Lung microvascular endothelial cell (primary cell): ENCODE results near the gene GPATCH3. TPM values are rescaled to one million over a fixed set of nuclear protein-coding genes. Genes with fewer than 3 reads are reported as not detected.
A peak's percentile ranks its signal among the peaks of the same experiment; 100 is the strongest.
"Not testable (repeated sequence)": the region's sequence is repeated elsewhere in the genome, so short reads cannot be mapped to it uniquely, and the experiment has no call there.

ENCODE experiments used
- DNase-seq, 2 donors: peaks; one replicate each; pipeline versions ENCODE4 v3.0.0 to v3.0.0-alpha.2; 2010; ENCODE audit warnings: low read depth in 2 of 2
- total RNA-seq: library from RNA; depleted of rRNA; stranded (reverse); fragments of >200 nt; gene quantifications from 2 replicates; pipeline ENCODE4 v1.2.1, GENCODE V29; 2014

Gene GPATCH3, protein sequence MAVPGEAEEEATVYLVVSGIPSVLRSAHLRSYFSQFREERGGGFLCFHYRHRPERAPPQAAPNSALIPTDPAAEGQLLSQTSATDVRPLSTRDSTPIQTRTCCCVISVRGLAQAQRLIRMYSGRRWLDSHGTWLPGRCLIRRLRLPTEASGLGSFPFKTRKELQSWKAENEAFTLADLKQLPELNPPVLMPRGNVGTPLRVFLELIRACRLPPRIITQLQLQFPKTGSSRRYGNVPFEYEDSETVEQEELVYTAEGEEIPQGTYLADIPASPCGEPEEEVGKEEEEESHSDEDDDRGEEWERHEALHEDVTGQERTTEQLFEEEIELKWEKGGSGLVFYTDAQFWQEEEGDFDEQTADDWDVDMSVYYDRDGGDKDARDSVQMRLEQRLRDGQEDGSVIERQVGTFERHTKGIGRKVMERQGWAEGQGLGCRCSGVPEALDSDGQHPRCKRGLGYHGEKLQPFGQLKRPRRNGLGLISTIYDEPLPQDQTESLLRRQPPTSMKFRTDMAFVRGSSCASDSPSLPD
- 7.6 and 10.3 TPM in 2 replicates for total RNA-seq

DNA sequence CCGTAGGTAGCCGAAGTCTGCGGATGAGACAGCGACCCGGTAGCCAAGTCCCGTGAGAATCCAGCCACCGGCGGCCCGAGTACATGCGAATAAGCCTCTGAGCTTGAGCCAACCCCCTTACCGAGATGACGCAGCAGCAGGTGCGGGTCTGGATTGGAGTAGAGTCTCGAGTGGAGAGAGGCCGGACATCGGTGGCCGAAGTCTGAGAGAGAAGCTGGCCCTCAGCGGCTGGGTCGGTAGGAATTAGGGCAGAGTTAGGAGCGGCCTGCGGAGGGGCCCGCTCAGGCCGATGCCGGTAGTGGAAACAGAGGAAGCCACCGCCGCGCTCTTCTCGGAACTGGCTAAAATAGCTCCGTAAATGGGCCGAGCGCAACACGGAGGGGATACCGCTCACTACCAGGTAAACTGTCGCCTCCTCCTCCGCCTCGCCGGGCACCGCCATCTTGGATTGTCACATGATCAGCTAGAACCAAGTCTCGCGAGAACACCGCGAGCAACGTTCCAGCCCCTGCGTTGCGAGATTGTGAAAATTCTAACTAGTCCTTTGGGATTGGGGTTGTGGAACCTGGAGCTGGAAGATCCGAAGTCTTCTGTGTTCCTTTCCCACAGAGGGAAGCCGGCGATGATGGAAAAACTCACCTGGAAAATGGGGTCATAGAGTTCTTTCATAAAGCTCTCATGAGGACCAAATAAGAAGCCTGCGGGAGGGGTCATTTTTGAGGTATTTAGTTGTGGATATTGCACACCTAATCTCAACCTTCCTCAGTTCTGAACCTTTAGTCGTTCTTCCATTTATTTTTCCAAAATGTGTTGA is at the start of gene GPATCH3:
TSS of gene GPATCH3 (minus strand) at position 467 of the 814 bp plus-strand sequence. CDS start at position 442, 25 bp downstream.
- DNase-seq: peak; percentile 94 to 96

DNA sequence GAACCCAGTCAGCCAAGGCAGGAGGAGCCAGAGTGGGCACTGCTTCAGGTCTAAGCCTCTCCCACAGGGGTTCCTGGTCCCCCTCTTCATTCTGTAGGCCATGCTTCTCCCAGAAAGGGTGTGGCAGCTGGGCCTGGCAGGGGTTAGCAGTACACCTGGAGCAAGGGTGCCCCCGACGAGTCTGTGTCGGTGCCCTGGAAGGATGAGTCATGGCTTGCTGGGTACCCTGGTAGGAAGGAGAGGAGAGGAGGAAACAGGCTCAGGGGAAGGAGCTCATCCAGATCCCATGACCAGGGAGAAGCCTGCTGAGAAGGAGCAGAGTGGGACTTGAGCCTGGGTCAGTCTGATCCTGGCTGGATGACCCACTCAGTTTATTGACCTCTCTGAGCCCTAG is 49.7 kb upstream of the GPATCH3 start:
- peak in 1 of 2 donors; percentile 38 for DNase-seq

DNA sequence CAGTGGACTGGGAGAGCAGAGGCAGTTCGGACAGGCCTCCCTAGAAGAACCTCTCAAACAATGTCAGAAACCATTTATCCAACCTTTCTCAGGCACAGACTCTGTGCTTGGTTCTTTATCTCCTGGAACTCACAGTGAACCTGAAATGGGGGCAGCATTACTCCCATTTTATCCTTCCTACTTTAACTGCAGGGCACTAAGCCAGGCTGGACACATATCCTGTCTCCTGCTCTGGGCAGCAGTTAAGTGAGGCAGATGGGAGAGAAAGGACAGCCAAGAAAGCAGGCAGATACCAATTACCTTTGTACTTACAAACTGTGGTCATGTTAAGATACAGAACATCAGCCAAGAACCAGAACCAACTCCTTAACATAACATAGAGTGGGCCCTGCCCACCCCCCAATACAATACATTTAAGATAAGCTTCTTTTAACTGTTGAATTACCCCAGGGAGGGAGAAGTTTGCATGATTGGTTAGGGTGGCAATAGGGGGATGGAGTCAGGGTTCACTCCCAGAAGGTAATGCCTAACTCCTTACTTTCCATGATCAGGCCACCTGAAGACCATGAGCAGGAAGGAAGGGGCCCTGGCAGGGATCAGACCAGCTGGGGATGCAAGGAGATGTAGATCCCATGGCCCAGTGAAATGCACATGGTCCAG is 49.1 kb upstream of the GPATCH3 start:
- peak; percentile 12 to 15 for DNase-seq

DNA sequence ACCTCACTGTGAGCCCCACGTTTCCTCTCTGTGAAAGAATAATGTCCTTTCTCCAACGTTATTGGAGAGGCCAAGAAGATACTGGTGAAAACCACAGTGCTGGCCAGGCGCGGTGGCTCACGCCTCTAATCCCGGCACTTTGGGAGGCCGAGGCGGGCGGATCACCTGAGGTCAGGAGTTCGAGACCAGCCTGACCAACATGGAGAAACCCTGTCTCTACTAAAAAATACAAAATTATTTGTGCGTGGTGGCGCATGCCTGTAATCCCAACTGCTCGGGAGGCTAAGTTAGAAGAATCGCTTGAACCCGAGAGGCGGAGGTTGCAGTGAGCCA is 48.4 kb upstream of the GPATCH3 start:
- DNase-seq: not testable (repeated sequence)

DNA sequence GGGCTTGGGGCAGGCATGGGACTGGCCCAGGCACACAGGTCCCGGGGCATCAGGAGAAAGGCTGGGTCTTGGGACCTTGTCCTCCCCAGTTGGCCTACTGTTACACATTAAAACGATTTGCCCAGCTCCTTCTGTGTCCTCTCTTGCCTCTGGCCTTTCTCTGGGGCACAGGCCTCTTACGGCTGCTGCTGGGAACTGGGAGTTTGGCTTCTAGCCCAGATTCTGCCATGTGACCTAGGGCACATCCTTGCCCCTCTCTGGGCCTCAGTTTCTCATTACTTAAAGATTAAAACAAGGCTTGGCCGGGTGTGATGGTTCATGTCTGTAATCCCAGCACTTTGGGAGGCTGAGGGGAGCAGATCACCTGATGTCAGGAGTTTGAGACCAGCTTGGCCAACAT is 46.0 kb upstream of the GPATCH3 start:
- no peak for DNase-seq

DNA sequence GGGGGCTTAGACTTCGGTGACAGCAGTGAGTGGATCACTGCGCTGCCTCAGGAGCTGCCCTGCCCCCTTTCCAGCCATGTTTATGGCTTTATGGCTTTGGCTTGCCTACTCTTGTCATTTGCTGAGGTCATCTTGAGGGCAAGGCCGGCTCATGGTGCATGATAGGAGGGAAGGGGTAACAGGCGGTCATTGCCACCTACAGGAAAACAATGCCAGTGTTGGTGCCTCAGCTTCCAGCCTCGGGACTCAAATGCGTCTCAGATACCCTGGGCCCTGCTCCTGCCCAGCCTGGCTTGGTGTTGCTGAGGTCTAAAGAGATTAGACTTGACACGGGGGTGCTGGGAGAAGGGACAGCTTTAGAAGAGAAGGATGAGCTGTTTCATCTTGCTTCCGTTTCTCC is 45.5 kb upstream of the GPATCH3 start:
- no peak for DNase-seq

DNA sequence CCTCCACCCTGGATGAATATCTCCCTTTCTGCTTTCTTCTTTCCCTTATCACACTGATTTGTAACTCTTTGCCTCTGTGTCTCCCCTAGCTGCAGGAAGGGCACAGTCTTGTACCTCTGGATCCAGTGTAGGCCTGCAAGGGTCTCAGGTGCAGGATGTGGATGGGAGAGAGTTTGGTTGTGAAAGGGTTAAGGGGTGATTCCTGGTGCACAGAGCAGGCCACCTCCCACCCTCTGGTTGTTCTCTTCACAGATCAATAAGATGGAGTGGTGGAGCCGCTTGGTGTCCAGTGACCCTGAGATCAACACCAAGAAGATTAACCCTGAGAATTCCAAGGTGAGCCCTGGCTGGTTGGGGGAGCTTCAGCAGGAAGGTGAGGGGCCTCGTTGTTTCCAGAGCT is 44.9 kb upstream of the GPATCH3 start:
- no peak for DNase-seq

DNA sequence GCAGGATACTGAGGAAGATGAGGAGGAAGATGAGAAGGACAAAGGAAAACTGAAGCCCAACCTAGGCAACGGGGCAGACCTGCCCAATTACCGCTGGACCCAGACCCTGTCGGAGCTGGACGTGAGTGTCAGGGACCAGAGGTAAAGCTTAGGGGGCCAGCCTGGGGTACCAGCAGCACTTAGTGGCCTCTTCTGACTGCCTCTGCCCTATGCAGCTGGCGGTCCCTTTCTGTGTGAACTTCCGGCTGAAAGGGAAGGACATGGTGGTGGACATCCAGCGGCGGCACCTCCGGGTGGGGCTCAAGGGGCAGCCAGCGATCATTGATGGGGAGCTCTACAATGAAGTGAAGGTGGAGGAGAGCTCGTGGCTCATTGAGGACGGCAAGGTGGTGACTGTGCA is 42.4 kb upstream of the GPATCH3 start:
- no peak for DNase-seq

DNA sequence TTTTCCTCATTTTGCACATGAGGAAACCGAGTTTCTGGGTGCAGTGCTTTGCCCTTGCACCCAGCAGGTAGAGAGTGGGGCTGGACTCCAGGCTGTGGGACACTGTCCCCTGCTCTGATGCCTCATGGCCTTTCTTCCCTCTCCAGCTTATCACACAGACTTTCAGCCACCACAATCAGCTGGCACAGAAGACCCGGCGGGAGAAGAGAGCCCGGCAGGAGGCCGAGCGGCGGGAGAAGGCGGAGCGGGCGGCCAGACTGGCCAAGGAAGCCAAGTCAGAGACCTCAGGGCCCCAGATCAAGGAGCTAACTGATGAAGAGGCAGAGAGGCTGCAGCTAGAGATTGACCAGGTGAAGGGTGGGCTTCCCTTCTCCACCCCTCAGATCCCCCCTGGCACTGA is 41.0 kb upstream of the GPATCH3 start:
- DNase-seq: no peak

DNA sequence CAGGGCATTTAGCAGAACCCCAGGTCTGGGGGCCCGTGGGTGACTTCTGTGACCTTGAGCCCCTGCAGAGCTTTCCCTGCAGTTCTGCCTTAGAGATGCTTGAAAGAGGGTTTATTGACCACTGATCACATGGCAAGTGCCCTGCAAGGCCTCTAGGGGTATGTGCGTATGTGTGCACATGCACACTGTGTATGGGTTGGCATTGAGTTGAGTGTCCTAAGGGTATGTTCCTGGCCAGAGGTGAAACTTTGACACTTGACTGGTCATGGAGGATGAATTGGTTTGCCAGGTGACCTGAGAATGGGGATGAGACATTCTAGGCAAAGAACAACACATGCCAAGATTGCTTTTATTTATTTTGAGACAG is 38.4 kb upstream of the GPATCH3 start:
- DNase-seq: no peak

DNA sequence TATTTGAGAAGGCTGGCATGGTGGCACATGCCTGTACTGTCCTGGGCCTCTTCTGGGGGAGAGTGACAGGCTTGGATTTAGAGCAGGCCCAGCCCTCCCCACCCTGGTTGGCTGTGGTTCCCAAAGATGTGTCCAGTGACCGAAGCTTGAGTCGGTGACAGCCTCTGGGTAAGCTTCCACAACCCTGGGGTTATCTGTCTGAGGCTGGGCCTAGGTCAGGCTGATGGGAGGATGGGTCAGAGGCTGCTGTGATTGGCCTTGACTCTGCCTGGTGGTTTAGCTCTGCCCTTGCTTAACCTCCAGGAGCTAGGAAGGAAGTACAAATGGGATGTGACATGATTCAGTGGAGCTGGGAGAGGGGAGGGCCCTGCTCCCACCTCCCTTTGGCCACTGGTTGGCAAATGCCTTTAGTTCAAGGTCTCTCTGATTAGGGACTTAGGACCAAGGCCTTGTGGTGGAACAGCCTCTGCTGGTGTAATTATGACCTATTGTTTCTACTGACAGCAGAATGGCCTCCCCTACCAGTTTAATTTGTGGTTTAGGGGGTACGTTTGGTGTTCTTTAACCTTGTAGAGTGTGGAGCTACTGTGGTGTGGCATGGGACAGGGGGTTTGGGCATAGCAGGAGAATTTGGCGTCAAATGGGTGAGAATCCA is 37.9 kb upstream of the GPATCH3 start:
- DNase-seq: no peak

DNA sequence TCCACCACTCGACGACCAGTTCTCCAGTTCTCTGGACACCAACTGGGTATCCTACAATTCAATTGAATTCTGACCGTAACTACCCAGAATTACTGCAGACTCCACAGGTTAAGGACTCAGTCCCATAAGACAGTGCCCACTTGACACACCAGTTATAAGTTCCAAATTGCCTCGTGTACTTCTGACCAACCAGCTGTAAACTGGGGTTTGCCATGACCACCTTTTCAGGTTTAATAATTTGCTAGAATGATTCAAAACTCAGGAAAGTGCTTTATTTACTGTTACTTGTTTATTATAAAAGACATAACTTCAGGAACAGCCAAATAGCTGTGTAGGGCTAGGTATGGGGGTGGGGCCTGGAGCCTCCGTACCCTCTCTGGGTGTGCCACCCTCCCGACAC is 36.6 kb upstream of the GPATCH3 start:
- no peak for DNase-seq

DNA sequence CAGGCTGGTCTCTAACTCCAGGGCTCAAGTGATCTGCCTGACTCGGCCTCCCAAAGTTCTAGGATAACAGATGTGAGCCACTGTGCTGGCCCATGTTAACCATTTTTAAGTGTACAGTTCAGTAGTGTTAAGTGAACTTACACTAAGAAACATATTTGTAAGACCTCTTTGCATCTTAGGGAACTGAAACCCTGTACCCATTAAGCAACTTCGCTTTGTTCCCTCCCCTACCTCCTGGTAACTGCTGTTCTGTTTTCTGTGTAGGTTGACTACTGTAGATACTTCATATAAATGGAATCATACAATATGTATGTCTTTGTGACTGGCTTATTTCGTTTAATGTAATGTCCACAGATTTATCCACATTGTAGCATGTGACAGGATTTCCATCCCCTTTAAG is 32.3 kb upstream of the GPATCH3 start:
- DNase-seq: no peak

DNA sequence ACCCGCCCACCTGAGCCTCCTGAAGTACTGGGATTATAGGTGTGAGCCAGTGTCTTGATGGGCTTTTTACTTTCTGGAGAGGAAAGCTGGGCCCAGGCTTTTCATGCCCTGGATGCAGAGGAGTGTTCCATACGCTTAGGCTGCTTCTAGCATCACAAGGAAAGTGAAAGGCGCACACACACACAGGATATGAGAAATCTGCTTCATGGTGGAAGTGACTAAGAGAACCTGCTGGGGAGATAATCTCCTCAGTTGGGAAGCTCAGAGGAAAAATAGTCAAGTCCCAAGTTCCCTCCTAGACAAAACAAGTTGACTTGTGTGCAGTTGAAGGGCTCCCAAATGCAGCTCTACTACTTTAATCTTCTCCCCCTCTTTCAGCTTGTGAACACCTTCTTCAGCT is 23.4 kb upstream of the GPATCH3 start:
- peak; percentile 9 to 93 for DNase-seq

DNA sequence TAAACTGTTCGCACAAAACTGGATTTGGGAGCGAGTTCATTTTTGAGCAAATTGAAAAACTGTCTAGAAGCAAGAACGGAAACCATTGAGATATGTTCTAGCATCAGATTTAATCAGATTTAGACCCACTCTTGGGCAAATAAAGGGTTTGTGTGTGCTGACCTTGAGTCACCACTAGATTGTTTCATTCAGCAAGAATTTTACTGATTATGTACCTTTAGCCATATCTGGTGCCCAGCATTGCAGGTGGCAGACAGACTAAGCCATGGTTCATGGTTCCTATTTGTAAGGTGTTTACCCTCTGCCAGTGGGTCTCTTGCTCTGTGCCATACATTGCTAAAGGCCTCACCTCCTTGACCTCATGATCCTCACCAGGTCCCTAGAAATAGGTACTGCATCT is 22.6 kb upstream of the GPATCH3 start:
- no peak for DNase-seq

DNA sequence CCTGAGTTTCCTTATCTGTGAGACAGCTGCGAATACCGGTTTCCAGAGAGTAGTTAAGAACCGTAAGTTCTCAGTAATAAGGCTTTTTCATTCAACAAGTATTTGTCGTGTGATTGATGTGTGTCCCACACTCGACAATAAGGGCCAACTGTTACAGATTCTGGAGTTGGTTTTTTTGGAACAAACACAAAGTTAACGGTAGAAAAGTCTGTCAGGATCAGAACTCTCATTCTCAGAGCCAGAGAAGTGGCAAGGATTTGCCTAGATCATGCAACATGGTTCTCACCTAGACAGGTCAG is 22.1 kb upstream of the GPATCH3 start:
- no peak for DNase-seq

DNA sequence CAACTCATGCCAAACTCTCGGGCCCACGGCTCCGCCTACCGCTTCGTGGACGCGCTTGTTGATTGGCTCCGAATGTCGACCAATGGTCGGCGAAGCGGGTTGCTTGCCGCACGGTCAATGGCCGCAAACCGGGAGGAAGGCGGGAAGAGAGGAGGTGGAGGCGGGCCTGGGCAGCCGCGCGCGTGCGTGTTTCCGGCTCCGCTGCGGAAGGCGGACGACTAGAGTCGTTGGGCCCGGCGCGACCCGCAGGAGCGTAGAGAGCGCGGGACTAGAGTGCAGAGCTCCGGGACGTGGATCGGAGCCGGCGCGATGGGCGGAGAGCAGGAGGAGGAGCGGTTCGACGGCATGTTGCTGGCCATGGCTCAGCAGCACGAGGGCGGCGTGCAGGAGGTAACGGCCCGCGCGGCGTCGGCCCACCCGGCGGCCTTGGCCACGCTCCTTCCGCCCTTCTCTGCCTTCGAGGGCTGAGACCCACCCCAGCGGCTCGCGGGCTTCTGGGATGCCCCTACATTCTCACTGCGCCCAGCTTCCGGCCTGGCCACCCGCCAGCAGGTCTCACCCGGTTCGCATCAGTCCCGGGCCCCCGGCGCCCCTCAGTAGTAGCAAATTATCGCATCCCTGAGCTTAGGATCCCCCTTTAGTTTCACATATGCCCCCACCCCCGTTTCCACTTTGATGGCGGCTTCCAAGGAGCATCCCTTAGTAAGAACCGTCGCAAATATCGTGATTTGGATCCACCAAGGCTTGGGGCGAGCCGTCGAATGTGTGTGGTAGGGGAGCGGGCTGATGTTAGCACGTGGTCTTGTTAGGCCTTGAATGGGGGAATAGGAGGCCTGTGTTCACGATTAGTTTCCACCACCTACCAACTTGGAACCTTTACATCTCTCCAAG is 21.5 kb upstream of the GPATCH3 start, which contains the start of gene NUDC:
TSS of gene NUDC (plus strand) at position 204 of the 891 bp plus-strand sequence. CDS start at position 310, 106 bp downstream.
- DNase-seq: peak; percentile 98

DNA sequence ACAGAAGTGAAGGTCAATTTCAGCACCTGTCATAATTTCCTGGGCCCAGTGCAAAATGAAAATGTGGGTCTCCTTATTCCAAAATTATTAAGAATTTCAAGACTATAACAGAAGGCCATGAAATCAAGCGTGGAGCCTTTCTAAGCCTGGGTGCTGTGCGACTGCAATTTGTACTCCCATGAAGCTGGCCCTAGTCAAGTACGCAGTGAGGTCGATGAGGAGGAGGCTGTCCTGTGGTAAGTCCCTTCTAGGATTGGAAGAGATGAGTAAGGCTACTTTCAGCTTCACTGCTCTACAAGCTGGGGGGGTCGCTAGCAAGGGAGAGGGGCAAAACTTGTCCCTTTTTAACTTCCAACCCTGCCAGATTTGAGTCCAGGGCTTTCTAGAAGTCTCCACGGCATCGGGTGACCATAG is 20.9 kb upstream of the GPATCH3 start:
- no peak for DNase-seq

DNA sequence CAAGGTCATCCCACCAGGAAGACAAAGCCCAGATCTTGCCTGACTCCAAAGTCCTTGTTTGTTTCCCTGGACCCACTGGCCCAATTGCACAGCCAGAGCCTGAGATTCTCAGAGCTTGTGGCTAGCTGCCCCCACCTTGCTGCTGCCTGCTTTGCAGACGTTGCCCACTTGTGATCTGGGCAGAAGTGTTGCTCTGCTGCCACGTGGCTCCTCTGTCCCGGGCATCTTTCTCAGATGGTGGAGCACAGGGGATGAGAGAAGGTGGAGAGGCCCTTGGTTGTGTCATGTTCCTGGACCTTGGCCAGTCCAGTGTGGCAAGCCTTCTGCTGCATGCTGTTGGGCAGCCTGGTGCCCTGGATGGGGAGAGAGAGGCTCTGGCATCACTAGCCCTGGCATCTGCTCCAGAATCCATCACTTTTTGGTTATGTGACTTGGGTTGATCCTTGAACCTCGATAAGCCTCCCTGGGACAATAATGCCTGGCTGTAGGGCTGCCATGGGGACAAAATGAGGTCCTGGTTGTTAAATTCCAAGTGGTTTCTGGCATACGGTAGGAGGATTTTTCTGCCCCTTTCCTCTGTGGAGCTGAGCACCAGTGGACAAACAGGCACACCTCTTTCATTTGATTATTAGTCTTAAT is 15.1 kb upstream of the GPATCH3 start:
- DNase-seq: no peak
